Esophagus muscularis mucosa (tissue), 3 donors: Measurements from ENCODE around the gene ZNF460.

Experiments
- POLR2AphosphoS5 ChIP-seq, 2 donors: sonication (generic); formaldehyde crosslinking; IDR thresholded peaks; one replicate each; pipeline ENCODE4 v1.6.1; 2017; ENCODE audit warnings: antibody characterized with exemption in 2 of 2
- TF ChIP-seq, protein P1 (sequence below), 3 experiments: fragments of 200-600 bp in 2 of 3; fragments of 450-650 bp in 1 of 3; sonication (generic) in 2 of 3; IDR thresholded peaks; one replicate each; pipeline ENCODE4 v1.5.1; 2017 to 2019; ENCODE audit warnings: antibody characterized with exemption in 3 of 3, mild to moderate bottlenecking in 2 of 3, moderate library complexity in 1 of 3

DNA sequence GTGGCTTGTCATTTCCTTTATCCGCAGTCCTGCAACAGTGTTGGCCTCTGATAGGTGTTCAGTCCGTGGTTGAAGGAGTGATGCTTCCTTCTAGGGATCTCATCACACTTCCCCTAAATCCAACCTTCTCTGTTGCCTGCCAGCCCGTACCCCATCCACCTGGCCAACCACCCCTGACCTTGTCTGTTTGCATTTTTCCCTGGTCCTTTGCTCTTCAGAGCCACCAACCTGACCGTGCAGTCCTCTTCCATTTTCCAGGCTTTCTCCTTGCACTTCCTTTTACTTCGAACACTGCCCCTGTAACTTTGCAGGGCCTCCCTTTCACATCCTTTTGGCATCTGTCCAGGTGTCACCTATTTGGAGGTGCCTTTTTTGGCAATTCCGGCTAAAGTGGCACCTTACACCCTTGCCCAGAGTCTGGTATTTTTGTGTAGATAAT lies 696 bp downstream of the ZNF460 start:
- TF ChIP-seq, protein P1, sequence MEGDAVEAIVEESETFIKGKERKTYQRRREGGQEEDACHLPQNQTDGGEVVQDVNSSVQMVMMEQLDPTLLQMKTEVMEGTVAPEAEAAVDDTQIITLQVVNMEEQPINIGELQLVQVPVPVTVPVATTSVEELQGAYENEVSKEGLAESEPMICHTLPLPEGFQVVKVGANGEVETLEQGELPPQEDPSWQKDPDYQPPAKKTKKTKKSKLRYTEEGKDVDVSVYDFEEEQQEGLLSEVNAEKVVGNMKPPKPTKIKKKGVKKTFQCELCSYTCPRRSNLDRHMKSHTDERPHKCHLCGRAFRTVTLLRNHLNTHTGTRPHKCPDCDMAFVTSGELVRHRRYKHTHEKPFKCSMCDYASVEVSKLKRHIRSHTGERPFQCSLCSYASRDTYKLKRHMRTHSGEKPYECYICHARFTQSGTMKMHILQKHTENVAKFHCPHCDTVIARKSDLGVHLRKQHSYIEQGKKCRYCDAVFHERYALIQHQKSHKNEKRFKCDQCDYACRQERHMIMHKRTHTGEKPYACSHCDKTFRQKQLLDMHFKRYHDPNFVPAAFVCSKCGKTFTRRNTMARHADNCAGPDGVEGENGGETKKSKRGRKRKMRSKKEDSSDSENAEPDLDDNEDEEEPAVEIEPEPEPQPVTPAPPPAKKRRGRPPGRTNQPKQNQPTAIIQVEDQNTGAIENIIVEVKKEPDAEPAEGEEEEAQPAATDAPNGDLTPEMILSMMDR (IDR thresholded peaks at IDR 0.05): no peak
- TF ChIP-seq POLR2AphosphoS5 (IDR thresholded peaks at IDR 0.05): no peak
